Panc1 (cell line): Measurements from ENCODE around the gene SMIM35. TPM values are rescaled to one million over a fixed set of nuclear protein-coding genes. Genes with fewer than 3 reads are reported as not detected.
"Not testable (repeated sequence)": the region's sequence is repeated elsewhere in the genome, so short reads cannot be mapped to it uniquely, and the experiment has no call there.

Source experiments
- ATAC-seq: fragments of 200-7000 bp; cut with Tn5 transposase; 2 replicates; pipeline ENCODE4 v1.9.1; 2020; ENCODE audit warnings: mild to moderate bottlenecking, moderate library complexity
- BruUV-seq: library from RNA; stranded (reverse); fragments of 400-500 nt; replicated peaks from 2 replicates; lab custom pipeline; 2021; lab: Mats Ljungman, UMichigan
- CTCF ChIA-PET: fragments of 300-600 bp; sonication (Branson Sonifier 250); formaldehyde crosslinking; loops from one replicate; lab custom pipeline; 2022; ENCODE audit warnings: antibody characterized with exemption; lab: Charles Lee
- POLR2A ChIA-PET: fragments of 300-600 bp; sonication (Branson Sonifier 250); formaldehyde crosslinking; loops from one replicate; lab custom pipeline; 2022; ENCODE audit warnings: antibody characterized with exemption; lab: Charles Lee
- DNase-seq: peaks from one replicate; pipeline ENCODE4 v3.0.0-alpha.2; 2010; ENCODE audit warnings: low read depth, low spot score
- H3K27ac ChIP-seq: 2 replicates; pipeline ENCODE4 v1.5.1; 2011; ENCODE audit warnings: mild to moderate bottlenecking, low read length, inconsistent platforms
- H3K27me3 ChIP-seq: fragments of 200-500 bp; sonication (Bioruptor generic); 2 replicates; pipeline ENCODE4 v1.6.0; 2014; ENCODE audit warnings: low read length, inconsistent platforms; ENCODE audit not compliant: control insufficient read depth, insufficient read depth
- H3K36me3 ChIP-seq: fragments of 200-500 bp; sonication (Bioruptor generic); 2 replicates; pipeline ENCODE4 v1.5.1; 2014; ENCODE audit warnings: inconsistent platforms, mild to moderate bottlenecking, low read length, moderate library complexity; ENCODE audit not compliant: control insufficient read depth, insufficient read depth
- H3K4me1 ChIP-seq: 2 replicates; pipeline ENCODE4 v1.5.1; 2011; ENCODE audit warnings: inconsistent platforms, mild to moderate bottlenecking, low read length, moderate library complexity; ENCODE audit not compliant: control insufficient read depth, insufficient read depth
- H3K4me3 ChIP-seq, 2 experiments: 2 replicates each; pipeline ENCODE4 v1.5.1; 2011 to 2012; ENCODE audit warnings: low read depth in 2 of 2, low read length in 2 of 2, mild to moderate bottlenecking in 2 of 2, inconsistent platforms in 1 of 2, moderate library complexity in 1 of 2
- H3K9me3 ChIP-seq: fragments of 200-500 bp; sonication (Bioruptor generic); 2 replicates; pipeline ENCODE4 v1.5.1; 2014; ENCODE audit warnings: low read depth, mild to moderate bottlenecking, inconsistent platforms, low read length, moderate library complexity; ENCODE audit not compliant: control insufficient read depth, insufficient read depth
- CTCF ChIP-seq: fragments of 450-650 bp; IDR thresholded peaks from 2 replicates; pipeline ENCODE4 v1.5.1; 2017; ENCODE audit warnings: mild to moderate bottlenecking
- POLR2AphosphoS5 ChIP-seq: IDR thresholded peaks from 2 replicates; pipeline ENCODE4 v1.6.1; 2012; ENCODE audit warnings: mild to moderate bottlenecking, low read depth, low read length, moderate library complexity
- REST ChIP-seq, 2 experiments: IDR thresholded peaks; 2 replicates each; pipeline ENCODE4 v1.6.1; 2011 to 2012; ENCODE audit warnings: low read depth in 2 of 2, control low read depth in 1 of 2, low read length in 1 of 2, mild to moderate bottlenecking in 1 of 2, moderate library complexity in 1 of 2; ENCODE audit not compliant: insufficient read depth in 1 of 2
- SIN3A ChIP-seq: IDR thresholded peaks from 2 replicates; pipeline ENCODE4 v1.6.1; 2012; ENCODE audit warnings: low read depth, mild to moderate bottlenecking, low read length, moderate library complexity, borderline replicate concordance; ENCODE audit not compliant: insufficient read depth
- TCF7L2 ChIP-seq: IDR thresholded peaks from 2 replicates; pipeline ENCODE4 v1.6.1; 2011; ENCODE audit warnings: mild to moderate bottlenecking, low read depth, low read length, inconsistent platforms
- in situ Hi-C: cut with HindIII; loops from 2 replicates; pipeline ENCODE4 v1.10.0; 2016; ENCODE audit warnings: low sequenced_read_pairs, low pct_unique_long_range_greater_than_20kb
- intact Hi-C: fragments of 100-400 bp; cut with micrococcal nuclease; formaldehyde crosslinking; loops from one replicate; pipeline ENCODE4 v1.10.0; 2022; ENCODE audit not compliant: unreplicated experiment
- total RNA-seq: library from RNA; stranded (reverse); gene quantifications from one replicate; pipeline ENCODE4 v1.2.1, GENCODE V29; 2021; ENCODE audit not compliant: unreplicated experiment

SMIM35 gene
- total RNA-seq, 1 experiment from 2014 or later, result not detected

GRCh38 chr11:118065384-118065783 lies 21.4 kb downstream of the SMIM35 start:
- intact Hi-C loops (no loop called here), in situ Hi-C loops (no loop called here)
- TF ChIP-seq CTCF (no peak), REST (IDR thresholded peaks at IDR 0.05; ENCODE audit: insufficient read depth in 1 of 2, low read depth in 2 of 2, low read length in 1 of 2) (no peak), TCF7L2 (no peak), POLR2AphosphoS5 (no peak), SIN3A (no peak)
- no TSS peak for BruUV-seq
- no peak overlapping the region for H3K27ac ChIP-seq
- CTCF ChIA-PET, result no interaction called here
- ATAC-seq (no peak), DNase-seq (no peak)
- no peaks in the 10 kb centered on the region for H3K9me3 ChIP-seq
- no peak overlapping the region for H3K4me3 ChIP-seq
- H3K36me3 ChIP-seq, result no peaks in the 10 kb centered on the region
- POLR2A ChIA-PET, result no interaction called here
- H3K27me3 ChIP-seq, result no peaks in the 10 kb centered on the region
- H3K4me1 ChIP-seq, result no peaks in the 10 kb centered on the region

GRCh38 chr11:118064956-118065355 lies 21.8 kb downstream of the SMIM35 start:
- CTCF ChIA-PET, result interaction anchor here (0.6 kb wide), 1 partner anchor 44 kb away, joined by 4 read pairs; no protein-coding TSS in a partner anchor
- Histone ChIP-seq H3K27ac (no peak overlapping the region), H3K4me3 (no peak overlapping the region), H3K27me3 (no peaks in the 10 kb centered on the region), H3K4me1 (no peaks in the 10 kb centered on the region), H3K36me3 (no peaks in the 10 kb centered on the region), H3K9me3 (no peaks in the 10 kb centered on the region)
- in situ Hi-C loops (no loop called here), intact Hi-C loops (no loop called here)
- TF ChIP-seq SIN3A (no peak), REST (IDR thresholded peaks at IDR 0.05; ENCODE audit: insufficient read depth in 1 of 2, low read depth in 2 of 2, low read length in 1 of 2) (no peak), TCF7L2 (no peak), CTCF (no peak)
- BruUV-seq, result no TSS peak
- no peak for ATAC-seq
- POLR2A ChIA-PET, result no interaction called here
- no peak for DNase-seq

GRCh38 chr11:118062631-118063030 lies 24.1 kb downstream of the SMIM35 start:
- CTCF ChIA-PET, result not testable (repeated sequence)

GRCh38 chr11:118062181-118062580 lies 24.6 kb downstream of the SMIM35 start:
- H3K27me3 ChIP-seq, H3K4me3 ChIP-seq, DNase-seq, H3K4me1 ChIP-seq, in situ Hi-C loops, ATAC-seq, POLR2A ChIA-PET, BruUV-seq, H3K36me3 ChIP-seq, H3K27ac ChIP-seq, intact Hi-C loops, CTCF ChIA-PET, H3K9me3 ChIP-seq: not testable (repeated sequence)

More at GRCh38 chr11:118062631-118063030, 24.1 kb downstream of the SMIM35 start:
- H3K4me1 ChIP-seq, BruUV-seq, H3K4me3 ChIP-seq, intact Hi-C loops, H3K27me3 ChIP-seq, in situ Hi-C loops, DNase-seq, H3K9me3 ChIP-seq, H3K27ac ChIP-seq, POLR2A ChIA-PET, H3K36me3 ChIP-seq, ATAC-seq: not testable (repeated sequence)
